Neural progenitor cell (in vitro differentiated cells): Measurements from ENCODE around the gene S100A10. TPM values are rescaled to one million over a fixed set of nuclear protein-coding genes. Genes with fewer than 3 reads are reported as not detected.

Experiments
- DNase-seq: peaks from one replicate; pipeline ENCODE4 v3.0.0-alpha.2; 2016; ENCODE audit warnings: low spot score
- H2AFZ ChIP-seq: fragments of 200-600 bp; sonication (generic); replicated peaks from 2 replicates; pipeline ENCODE4 v1.6.1; 2016; ENCODE audit warnings: antibody characterized with exemption
- H3F3A ChIP-seq: fragments of 200-600 bp; sonication (generic); 2 replicates; pipeline ENCODE4 v1.6.1; 2016; ENCODE audit warnings: antibody characterized with exemption, low read depth
- H3K27ac ChIP-seq: fragments of 200-600 bp; sonication (generic); 2 replicates; pipeline ENCODE4 v1.5.1; 2016; ENCODE audit warnings: mild to moderate bottlenecking
- H3K27me3 ChIP-seq: fragments of 200-600 bp; sonication (generic); 2 replicates; pipeline ENCODE4 v1.6.1; 2016; ENCODE audit warnings: mild to moderate bottlenecking, moderate library complexity
- H3K36me3 ChIP-seq: fragments of 200-600 bp; sonication (generic); 2 replicates; pipeline ENCODE4 v1.5.1; 2016
- H3K4me1 ChIP-seq: fragments of 200-600 bp; sonication (generic); 2 replicates; pipeline ENCODE4 v1.6.1; 2016; ENCODE audit warnings: mixed run types
- H3K4me2 ChIP-seq: fragments of 200-600 bp; sonication (generic); 2 replicates; pipeline ENCODE4 v1.6.1; 2016
- H3K4me3 ChIP-seq: fragments of 200-600 bp; sonication (generic); 2 replicates; pipeline ENCODE4 v1.5.1; 2016
- H3K79me2 ChIP-seq: fragments of 200-600 bp; sonication (generic); 2 replicates; pipeline ENCODE4 v1.6.1; 2016; ENCODE audit warnings: low read depth
- H3K9ac ChIP-seq: fragments of 200-600 bp; sonication (generic); 2 replicates; pipeline ENCODE4 v1.6.1; 2016
- H3K9me3 ChIP-seq: fragments of 200-600 bp; sonication (generic); 2 replicates; pipeline ENCODE4 v1.5.1; 2016; ENCODE audit warnings: low read depth
- H4K20me1 ChIP-seq: fragments of 200-600 bp; sonication (generic); 2 replicates; pipeline ENCODE4 v1.6.1; 2016; ENCODE audit warnings: low read depth
- H3K27ac Mint-ChIP-seq: 3 replicates; pipeline ENCODE4 v1.8.0; 2021; ENCODE audit warnings: mixed read lengths
- H3K27me3 Mint-ChIP-seq: 2 replicates; pipeline ENCODE4 v1.8.0; 2022; ENCODE audit warnings: low read depth, mild to moderate bottlenecking, inconsistent platforms, moderate library complexity, mixed read lengths; ENCODE audit not compliant: insufficient read depth
- H3K36me3 Mint-ChIP-seq: 3 replicates; pipeline ENCODE4 v1.8.0; 2021; ENCODE audit warnings: mixed read lengths
- H3K4me1 Mint-ChIP-seq: 3 replicates; pipeline ENCODE4 v1.8.0; 2021; ENCODE audit warnings: mixed read lengths
- H3K4me3 Mint-ChIP-seq: 3 replicates; pipeline ENCODE4 v1.8.0; 2021; ENCODE audit warnings: mild to moderate bottlenecking, moderate library complexity, mixed read lengths
- H3K9me3 Mint-ChIP-seq: 3 replicates; pipeline ENCODE4 v1.8.0; 2020; ENCODE audit warnings: mixed read lengths
- EZH2 ChIP-seq: fragments of 200-600 bp; sonication (generic); IDR thresholded peaks from 2 replicates; pipeline ENCODE4 v1.6.1; 2017; ENCODE audit warnings: antibody characterized with exemption, mild to moderate bottlenecking, moderate library complexity
- EZH2phosphoT487 ChIP-seq: fragments of 200-600 bp; sonication (generic); IDR thresholded peaks from 2 replicates; pipeline ENCODE4 v1.6.1; 2017; ENCODE audit warnings: antibody characterized with exemption
- total RNA-seq: library from RNA; depleted of rRNA; stranded (reverse); fragments of >200 nt; gene quantifications from 2 replicates; pipeline ENCODE4 v1.2.3, GENCODE V29; 2015; ENCODE audit warnings: low replicate concordance
- TF ChIP-seq, protein P1 (sequence below): fragments of 200-600 bp; sonication (generic); IDR thresholded peaks from 2 replicates; pipeline ENCODE4 v1.5.1; 2017; ENCODE audit warnings: antibody characterized with exemption, mild to moderate bottlenecking

The S100A10 gene
- total RNA-seq, 1 donor from 2014 or later, result 0.54 TPM

DNA sequence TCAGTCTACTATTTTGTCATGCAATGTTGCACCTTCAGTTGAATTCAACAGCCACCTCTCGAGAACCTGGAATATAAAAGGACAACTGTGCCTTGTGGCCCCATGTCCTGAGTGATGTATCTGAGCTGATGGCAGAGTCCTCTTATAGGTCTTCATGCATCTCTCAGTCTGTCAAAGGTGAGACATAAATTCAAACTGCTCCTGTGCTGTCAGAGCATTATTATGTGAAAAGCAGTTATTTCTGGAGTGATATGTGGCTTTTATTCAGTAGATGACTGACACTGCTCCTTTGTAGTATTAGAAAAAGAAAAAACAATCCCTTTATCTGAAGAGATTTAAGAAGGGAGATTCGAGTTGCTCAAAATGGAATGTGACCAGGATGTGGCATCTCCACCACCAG, 8.4 kb downstream of the S100A10 start:
- TF ChIP-seq, protein P1, sequence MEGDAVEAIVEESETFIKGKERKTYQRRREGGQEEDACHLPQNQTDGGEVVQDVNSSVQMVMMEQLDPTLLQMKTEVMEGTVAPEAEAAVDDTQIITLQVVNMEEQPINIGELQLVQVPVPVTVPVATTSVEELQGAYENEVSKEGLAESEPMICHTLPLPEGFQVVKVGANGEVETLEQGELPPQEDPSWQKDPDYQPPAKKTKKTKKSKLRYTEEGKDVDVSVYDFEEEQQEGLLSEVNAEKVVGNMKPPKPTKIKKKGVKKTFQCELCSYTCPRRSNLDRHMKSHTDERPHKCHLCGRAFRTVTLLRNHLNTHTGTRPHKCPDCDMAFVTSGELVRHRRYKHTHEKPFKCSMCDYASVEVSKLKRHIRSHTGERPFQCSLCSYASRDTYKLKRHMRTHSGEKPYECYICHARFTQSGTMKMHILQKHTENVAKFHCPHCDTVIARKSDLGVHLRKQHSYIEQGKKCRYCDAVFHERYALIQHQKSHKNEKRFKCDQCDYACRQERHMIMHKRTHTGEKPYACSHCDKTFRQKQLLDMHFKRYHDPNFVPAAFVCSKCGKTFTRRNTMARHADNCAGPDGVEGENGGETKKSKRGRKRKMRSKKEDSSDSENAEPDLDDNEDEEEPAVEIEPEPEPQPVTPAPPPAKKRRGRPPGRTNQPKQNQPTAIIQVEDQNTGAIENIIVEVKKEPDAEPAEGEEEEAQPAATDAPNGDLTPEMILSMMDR, result no peak
- TF ChIP-seq EZH2, result no peak
- no peak for TF ChIP-seq EZH2phosphoT487
- Histone ChIP-seq H3K36me3 (no peaks in the 10 kb centered on the region), H3K4me3 (no peak overlapping the region), H3K27me3 (peaks cover 20% of the 10 kb centered on the region), H3K4me2 (no peak overlapping the region), H3K79me2 (no peaks in the 10 kb centered on the region), H3K9me3 (no peaks in the 10 kb centered on the region), H4K20me1 (no peaks in the 10 kb centered on the region), H3K27ac (no peak overlapping the region), H2AFZ (no peak overlapping the region), H3K4me1 (no peaks in the 10 kb centered on the region), H3K9ac (no peak overlapping the region), H3F3A (no peaks in the 10 kb centered on the region)
- Mint-ChIP-seq H3K4me3 (no peak overlapping the region), H3K4me1 (peaks cover 20% of the 10 kb centered on the region), H3K9me3 (no peaks in the 10 kb centered on the region), H3K27ac (no peak overlapping the region), H3K27me3 (peaks cover 7% of the 10 kb centered on the region), H3K36me3 (no peaks in the 10 kb centered on the region)
- DNase-seq, result no peak

- no peak overlapping the region for H3K4me2 ChIP-seq
- no peak overlapping the region for H3K27ac ChIP-seq
- H3K36me3 Mint-ChIP-seq, result no peaks in the 10 kb centered on the region
- H3F3A ChIP-seq, result no peaks in the 10 kb centered on the region
- peaks cover 7% of the 10 kb centered on the region for H3K27me3 Mint-ChIP-seq
- H2AFZ ChIP-seq, result no peak overlapping the region
- H3K9me3 Mint-ChIP-seq, result no peaks in the 10 kb centered on the region
- DNase-seq, result no peak
- no peaks in the 10 kb centered on the region for H3K36me3 ChIP-seq
- H3K9me3 ChIP-seq, result no peaks in the 10 kb centered on the region
- peaks cover 12% of the 10 kb centered on the region for H3K27me3 ChIP-seq
- no peak overlapping the region for H3K4me3 Mint-ChIP-seq
- H3K4me1 Mint-ChIP-seq, result peaks cover 18% of the 10 kb centered on the region
- H4K20me1 ChIP-seq, result no peaks in the 10 kb centered on the region
- H3K79me2 ChIP-seq, result no peaks in the 10 kb centered on the region
- H3K9ac ChIP-seq, result no peak overlapping the region
- TF ChIP-seq, protein P1, result no peak
- TF ChIP-seq EZH2 (no peak), EZH2phosphoT487 (no peak)
- H3K27ac Mint-ChIP-seq, result no peak overlapping the region
- no peaks in the 10 kb centered on the region for H3K4me1 ChIP-seq
- H3K4me3 ChIP-seq, result no peak overlapping the region
Measured at GRCh38 chr1:151984313-151984956, 9.2 kb downstream of the S100A10 start.

GRCh38 chr1:151982300-151983005, 11.2 kb downstream of the S100A10 start:
- Mint-ChIP-seq H3K27me3 (no peaks in the 10 kb centered on the region), H3K4me3 (no peak overlapping the region), H3K36me3 (no peaks in the 10 kb centered on the region), H3K9me3 (no peaks in the 10 kb centered on the region), H3K4me1 (peaks cover 13% of the 10 kb centered on the region), H3K27ac (no peak overlapping the region)
- H3K27ac ChIP-seq, result no peak overlapping the region
- no peaks in the 10 kb centered on the region for H4K20me1 ChIP-seq
- H3K4me1 ChIP-seq, result no peaks in the 10 kb centered on the region
- H3K36me3 ChIP-seq, result no peaks in the 10 kb centered on the region
- TF ChIP-seq, protein P1, result no peak
- TF ChIP-seq EZH2 (no peak), EZH2phosphoT487 (no peak)
- no peaks in the 10 kb centered on the region for H3K9me3 ChIP-seq
- H3K9ac ChIP-seq, result no peak overlapping the region
- no peak overlapping the region for H3K4me2 ChIP-seq
- no peaks in the 10 kb centered on the region for H3F3A ChIP-seq
- H2AFZ ChIP-seq, result no peak overlapping the region
- no peaks in the 10 kb centered on the region for H3K79me2 ChIP-seq
- no peak overlapping the region for H3K4me3 ChIP-seq
- no peak for DNase-seq
- no peaks in the 10 kb centered on the region for H3K27me3 ChIP-seq
